Measurements from ENCODE around the gene MTIF3.

The MTIF3 gene

DNA sequence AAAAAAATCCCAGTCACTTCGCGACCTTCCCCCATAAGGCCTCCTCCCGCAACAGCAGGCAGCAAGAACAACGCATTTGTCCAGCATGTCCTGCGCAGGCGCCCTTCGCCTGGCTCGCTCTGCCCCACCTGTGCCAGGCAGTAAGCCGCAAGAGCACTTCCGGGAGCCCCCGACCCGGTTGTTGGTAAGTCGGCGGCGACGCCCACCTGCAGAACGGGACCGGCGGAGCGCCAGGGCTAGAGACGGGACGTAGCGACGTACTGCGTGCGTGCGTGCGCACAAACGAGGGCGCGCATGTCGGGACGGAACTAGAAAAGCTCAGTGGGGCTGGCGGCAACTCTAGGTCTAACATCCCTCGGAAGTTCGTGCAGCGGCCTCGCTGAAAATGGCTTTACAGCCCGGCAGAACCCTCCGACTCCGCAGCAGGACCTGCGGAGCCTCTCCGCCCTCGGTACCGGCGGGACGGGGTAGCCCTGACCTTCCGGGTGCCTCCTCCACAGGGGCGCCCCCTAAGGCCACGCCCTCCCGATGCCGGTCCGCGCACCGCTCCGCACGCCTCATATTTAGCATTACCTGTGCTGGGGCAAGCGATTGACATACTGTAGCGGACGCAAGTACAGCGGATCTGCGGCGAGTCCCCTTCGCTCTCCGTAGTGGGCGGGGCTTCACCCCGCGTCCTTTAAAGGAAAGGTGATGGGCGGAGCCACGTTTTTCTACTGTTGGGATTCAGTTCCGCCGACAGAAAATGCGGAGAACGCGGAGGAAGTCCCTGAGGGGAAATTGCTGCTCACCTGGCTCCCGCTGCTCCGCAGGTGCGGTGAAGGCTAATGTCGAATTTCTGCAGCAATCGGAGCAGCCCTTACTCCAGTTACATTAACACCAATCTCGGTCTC is at the start of gene MTIF3:
TSS of gene MTIF3 (minus strand) at position 629 of the 893 bp plus-strand sequence. CDS start 10,116 bp downstream, outside the sequence.
- DNase-seq (ENCODE audit: low read depth), result peak; percentile 82

GRCh38 chr13:27497563-27498230 is 47.3 kb upstream of the MTIF3 start:
- no peak for DNase-seq (ENCODE audit: low read depth)

- DNase-seq (ENCODE audit: low read depth), result no peak
These were observed 46.3 kb upstream of the MTIF3 start for GRCh38 chr13:27496536-27497273.

GRCh38 chr13:27496006-27496405 is 45.6 kb upstream of the MTIF3 start:
- DNase-seq (ENCODE audit: low read depth), result no peak

- no peak for DNase-seq (ENCODE audit: low read depth)
These were observed 45.2 kb upstream of the MTIF3 start for GRCh38 chr13:27495551-27495950.

DNA sequence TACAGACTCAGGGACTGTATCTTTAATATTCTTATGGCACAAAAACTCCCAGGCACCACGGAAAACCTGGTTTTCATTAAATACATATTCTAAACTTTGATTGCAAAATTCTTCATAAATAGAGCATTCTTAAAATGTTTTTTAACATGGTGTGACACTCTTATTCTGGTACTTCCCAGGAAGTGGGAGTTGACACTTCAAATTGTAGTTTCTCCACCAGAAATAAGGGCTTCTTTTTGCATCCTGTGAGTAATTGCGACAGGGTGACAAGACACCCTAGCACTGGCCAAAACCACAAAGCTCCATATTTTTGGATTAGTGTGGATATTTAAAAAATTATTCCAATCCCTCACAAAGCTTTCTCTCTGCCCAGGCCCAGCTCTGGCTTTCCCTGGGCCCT is 43.6 kb upstream of the MTIF3 start:
- peak; percentile 63 for DNase-seq (ENCODE audit: low read depth)

DNA sequence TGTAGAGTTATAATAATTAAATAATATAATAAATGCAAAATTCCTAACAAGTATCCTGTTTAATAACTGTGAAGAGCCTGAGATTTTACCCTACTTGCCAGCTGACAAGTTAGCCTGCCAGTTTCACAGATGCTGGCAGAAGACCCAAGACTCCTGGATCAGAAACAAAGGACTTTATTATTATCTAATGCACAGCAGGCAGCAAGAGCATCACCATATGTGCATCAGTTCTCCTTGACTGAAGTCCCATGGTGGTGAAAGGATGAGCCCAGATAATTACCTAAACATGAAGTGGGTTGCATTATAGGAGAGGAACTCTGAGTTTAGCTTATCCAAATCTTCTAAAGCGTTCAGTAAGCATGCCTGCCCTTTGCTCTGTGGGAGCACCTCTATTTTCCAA is 39.1 kb upstream of the MTIF3 start:
- DNase-seq (ENCODE audit: low read depth), result no peak

- peak; percentile 26 for DNase-seq (ENCODE audit: low read depth)
These were observed 37.4 kb upstream of the MTIF3 start for GRCh38 chr13:27487776-27488175.

DNA sequence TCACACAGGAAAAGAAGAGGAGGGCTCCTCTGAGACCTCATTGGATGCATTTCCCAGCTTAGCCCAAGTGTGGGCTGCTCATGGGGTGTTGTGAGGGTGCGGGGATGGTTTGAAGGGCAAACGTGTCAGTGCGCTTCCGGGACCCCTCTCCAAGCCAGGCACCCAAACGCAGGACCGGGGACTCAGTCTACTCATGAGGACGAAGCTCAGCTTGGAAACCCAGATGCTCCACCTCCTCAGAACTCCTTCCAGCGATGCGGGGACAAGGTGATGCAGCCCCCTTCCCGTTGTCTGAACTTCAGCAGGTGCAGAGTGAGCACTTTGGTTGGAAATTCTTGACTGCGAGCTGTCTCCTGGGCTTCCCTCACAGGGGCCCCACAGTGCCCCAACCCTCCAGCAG is 33.1 kb upstream of the MTIF3 start:
- DNase-seq (ENCODE audit: low read depth), result no peak

DNA sequence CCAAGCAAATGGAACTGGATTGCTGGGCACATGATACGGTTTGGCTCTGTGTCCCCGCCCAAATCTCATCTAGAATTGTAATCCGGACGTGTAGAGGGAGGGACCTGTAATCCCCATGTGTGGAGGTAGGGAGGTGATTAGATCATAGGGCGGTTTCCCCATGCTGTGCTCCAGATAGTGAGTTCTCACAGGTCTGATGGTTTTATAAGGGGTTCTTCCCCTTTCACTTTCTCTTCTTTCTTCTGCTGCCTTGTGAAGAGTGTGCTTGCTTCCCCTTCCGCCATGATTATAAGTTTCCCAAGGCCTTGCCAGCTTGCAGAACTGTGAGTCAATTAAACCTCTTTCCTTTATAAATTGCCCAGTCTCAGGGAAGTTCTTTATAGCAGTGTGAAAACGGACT is 32.6 kb upstream of the MTIF3 start:
- no peak for DNase-seq (ENCODE audit: low read depth)

DNA sequence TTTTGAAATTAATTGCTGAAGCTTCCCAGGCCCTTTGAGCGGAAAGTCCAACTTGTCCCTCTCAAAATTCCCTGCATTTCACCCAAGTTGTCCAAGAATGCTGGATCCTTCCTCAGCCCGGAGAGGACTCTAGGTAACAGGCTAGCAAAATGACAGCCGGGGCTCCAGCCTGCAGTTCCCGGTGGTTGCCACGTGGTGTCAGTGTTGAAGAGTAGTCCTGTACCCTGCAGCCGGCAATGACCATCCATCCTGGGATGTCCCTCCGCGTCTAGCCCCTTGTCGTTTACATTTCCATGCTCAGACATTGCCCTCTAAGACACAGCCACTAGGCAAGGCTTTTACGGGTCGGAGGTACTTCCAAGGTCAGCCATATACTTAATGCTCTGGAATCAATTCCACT is 31.4 kb upstream of the MTIF3 start:
- no peak for DNase-seq (ENCODE audit: low read depth)

DNA sequence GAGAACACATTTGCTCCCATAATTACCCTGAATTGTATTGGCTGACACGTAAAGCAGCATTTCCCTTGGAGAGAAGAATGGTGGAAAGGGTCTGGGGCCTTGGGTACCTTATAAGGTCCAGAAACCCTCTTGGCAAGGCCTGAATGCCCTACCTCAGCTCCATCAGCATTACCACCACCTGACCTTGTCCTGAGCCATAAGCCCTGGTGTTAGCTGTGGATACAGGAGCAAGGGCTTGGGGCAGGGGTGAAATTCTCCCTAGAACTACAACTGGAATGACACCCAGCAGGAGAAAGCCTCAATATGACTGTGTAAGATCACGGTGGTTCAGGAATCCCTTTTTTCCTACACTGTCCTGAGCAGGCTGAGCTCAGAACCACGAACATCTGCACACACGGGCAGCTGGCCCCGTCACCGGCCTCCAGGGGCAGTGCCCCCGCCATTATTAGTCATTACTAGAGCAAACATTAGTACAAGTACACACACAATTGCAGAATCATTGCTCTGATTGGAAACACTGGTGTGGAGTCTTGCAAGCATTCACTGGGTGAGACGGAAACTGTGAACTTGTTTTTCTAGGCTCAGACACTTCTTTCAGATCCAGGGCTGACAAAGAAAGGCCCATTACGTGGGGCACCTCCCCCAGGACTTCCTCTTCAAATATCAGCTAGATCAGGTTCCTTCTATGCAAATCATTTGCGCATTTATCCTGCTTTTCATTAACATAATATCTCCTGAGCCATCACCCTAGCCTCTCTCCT is 26.8 kb upstream of the MTIF3 start:
- peak; percentile 71 for DNase-seq (ENCODE audit: low read depth)

DNA sequence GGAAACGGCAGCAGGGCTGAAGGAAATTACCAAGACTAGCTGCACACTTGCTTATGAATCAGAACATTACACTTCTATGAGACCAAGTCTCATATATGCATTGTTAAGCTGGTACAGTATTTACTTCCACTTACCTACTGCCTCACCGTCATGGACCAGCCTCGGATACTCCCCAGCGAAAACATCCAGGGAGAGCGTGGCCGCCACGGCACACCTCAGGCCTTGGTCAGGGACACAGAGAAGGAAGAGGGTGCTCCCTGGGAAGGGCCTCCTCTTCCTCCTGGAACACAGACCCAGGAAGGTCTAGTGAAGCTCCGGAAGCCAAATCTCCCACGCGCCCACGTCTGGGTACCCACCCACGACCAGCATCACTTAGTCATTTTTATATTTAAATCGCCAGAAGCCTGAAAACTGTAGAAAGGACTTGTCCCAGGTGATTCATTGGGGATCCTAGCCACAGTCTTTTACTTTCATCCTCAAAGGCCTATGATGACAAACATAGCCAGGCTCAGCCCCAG is 24.4 kb upstream of the MTIF3 start:
- DNase-seq (ENCODE audit: low read depth), result no peak

- no peak for DNase-seq (ENCODE audit: low read depth)
These were observed 22.6 kb upstream of the MTIF3 start for GRCh38 chr13:27472941-27473340.

DNA sequence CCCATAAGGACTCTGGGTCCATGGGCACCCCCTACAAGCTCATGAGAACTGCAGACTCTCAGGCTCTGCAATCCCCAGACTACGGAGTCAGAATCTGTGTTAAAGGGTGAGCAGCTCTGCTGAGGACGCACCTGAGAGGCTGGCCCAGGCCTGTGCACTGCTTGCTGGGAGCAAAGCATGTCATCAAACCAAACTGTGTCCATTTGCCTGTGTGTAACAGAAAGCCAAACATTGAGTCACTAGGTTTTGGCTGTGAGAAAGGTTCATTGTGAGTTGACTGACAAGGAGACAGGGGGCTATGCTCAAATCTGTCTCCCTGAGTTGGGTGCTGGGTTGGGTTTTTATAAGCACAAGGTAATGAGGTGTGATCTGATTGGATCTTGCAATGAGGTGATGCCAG is 22.1 kb upstream of the MTIF3 start:
- no peak for DNase-seq (ENCODE audit: low read depth)

- no peak for DNase-seq (ENCODE audit: low read depth)
These were observed 19.9 kb upstream of the MTIF3 start for GRCh38 chr13:27470075-27470820.

GRCh38 chr13:27466513-27466912 is 16.1 kb upstream of the MTIF3 start:
- DNase-seq (ENCODE audit: low read depth), result no peak

- DNase-seq (ENCODE audit: low read depth), result no peak
These were observed 15.2 kb upstream of the MTIF3 start for GRCh38 chr13:27465611-27466010.

DNA sequence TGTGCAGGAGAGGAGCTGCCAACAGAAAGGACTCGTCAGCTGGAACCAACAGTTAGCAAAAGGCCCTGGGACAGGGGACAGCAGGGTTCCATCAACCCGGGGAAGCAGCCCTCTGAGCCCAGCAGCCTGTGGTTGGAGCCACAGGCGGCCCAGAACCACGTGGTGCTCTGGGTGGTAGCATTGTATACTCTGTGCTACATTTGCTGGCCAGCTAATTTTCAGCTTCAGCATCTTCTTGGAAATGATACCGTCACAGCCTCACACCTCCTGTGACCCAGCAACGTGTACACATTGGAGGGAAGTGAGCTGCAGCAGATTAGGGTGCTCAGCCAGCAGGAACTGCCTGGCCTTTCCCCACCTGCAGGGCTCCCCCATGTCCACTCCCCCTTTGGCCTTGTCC is 13.1 kb upstream of the MTIF3 start:
- DNase-seq (ENCODE audit: low read depth), result no peak

GRCh38 chr13:27461940-27462584 is 11.7 kb upstream of the MTIF3 start:
- no peak for DNase-seq (ENCODE audit: low read depth)

All from fibroblast of gingiva (primary cell).